Measurements from ENCODE around the gene OSR1. TPM values are rescaled to one million over a fixed set of nuclear protein-coding genes. Genes with fewer than 3 reads are reported as not detected.

The OSR1 gene
- total RNA-seq, 1 experiment from 2014 or later: 2.6 TPM

DNA sequence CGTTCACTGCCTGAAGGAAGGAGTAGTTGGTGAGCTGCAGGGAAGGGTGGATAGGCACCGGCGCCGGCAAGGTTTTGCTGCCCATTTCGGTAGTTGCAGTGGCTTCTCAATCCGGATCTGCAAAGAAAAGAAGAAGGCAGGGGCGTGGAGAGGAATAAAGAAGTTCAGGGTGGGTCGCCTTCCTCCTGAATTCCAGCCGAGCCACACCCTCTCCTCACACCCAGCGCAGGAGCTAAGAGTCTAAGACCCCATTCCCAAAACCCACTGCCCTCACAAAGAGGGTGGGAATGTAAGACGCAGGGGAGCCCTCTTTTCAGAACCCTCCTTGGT is 4.7 kb downstream of the OSR1 start (continued):
- TF ChIP-seq YY1 (IDR thresholded peaks at IDR 0.05; ENCODE audit: extremely low read depth, insufficient replicate concordance, low read depth, low read length): no peak
- TF ChIP-seq JUND (IDR thresholded peaks at IDR 0.05): no peak
- no peak for TF ChIP-seq CBX3 (IDR thresholded peaks at IDR 0.05; ENCODE audit: low read depth)
- TF ChIP-seq, protein P1, sequence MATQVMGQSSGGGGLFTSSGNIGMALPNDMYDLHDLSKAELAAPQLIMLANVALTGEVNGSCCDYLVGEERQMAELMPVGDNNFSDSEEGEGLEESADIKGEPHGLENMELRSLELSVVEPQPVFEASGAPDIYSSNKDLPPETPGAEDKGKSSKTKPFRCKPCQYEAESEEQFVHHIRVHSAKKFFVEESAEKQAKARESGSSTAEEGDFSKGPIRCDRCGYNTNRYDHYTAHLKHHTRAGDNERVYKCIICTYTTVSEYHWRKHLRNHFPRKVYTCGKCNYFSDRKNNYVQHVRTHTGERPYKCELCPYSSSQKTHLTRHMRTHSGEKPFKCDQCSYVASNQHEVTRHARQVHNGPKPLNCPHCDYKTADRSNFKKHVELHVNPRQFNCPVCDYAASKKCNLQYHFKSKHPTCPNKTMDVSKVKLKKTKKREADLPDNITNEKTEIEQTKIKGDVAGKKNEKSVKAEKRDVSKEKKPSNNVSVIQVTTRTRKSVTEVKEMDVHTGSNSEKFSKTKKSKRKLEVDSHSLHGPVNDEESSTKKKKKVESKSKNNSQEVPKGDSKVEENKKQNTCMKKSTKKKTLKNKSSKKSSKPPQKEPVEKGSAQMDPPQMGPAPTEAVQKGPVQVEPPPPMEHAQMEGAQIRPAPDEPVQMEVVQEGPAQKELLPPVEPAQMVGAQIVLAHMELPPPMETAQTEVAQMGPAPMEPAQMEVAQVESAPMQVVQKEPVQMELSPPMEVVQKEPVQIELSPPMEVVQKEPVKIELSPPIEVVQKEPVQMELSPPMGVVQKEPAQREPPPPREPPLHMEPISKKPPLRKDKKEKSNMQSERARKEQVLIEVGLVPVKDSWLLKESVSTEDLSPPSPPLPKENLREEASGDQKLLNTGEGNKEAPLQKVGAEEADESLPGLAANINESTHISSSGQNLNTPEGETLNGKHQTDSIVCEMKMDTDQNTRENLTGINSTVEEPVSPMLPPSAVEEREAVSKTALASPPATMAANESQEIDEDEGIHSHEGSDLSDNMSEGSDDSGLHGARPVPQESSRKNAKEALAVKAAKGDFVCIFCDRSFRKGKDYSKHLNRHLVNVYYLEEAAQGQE (IDR thresholded peaks at IDR 0.05; ENCODE audit: low read depth): no peak
- no peak for TF ChIP-seq RAD21 (IDR thresholded peaks at IDR 0.05; ENCODE audit: low read depth)
- TF ChIP-seq POLR2A (IDR thresholded peaks at IDR 0.05; ENCODE audit: borderline replicate concordance, extremely low read depth, insufficient read depth, insufficient read length): no peak
- TF ChIP-seq ZNF274 (IDR thresholded peaks at IDR 0.05; ENCODE audit: low read depth, low read length): no peak
- no peak for TF ChIP-seq FOSL1 (IDR thresholded peaks at IDR 0.05; ENCODE audit: low read depth)
- no peak for TF ChIP-seq TCF7L2 (IDR thresholded peaks at IDR 0.05; ENCODE audit: borderline replicate concordance, extremely low read depth, insufficient read depth, insufficient read length)
- no peak for TF ChIP-seq ELF1 (IDR thresholded peaks at IDR 0.05; ENCODE audit: borderline replicate concordance, low read depth)

- Histone ChIP-seq H3K79me2 (ENCODE audit: insufficient read depth, low read length) (no peaks in the 10 kb centered on the region), H3K9me3 (ENCODE audit: control insufficient read depth in 1 of 2, insufficient read depth in 1 of 2, low read depth in 1 of 2, low read length in 2 of 2) (no peaks in the 10 kb centered on the region), H3K9me2 (ENCODE audit: insufficient read depth) (no peaks in the 10 kb centered on the region), H2AFZ (ENCODE audit: low read depth, low read length, poor library complexity, severe bottlenecking) (no peak overlapping the region), H3K36me3 (ENCODE audit: control insufficient read depth in 1 of 2, insufficient read depth in 2 of 2, low read length in 2 of 2) (no peaks in the 10 kb centered on the region; a peak in 1 of 4 replicates), H3K9ac (ENCODE audit: low read length) (no peak overlapping the region), H3K4me3 (replicated peaks in 1 of 2; ENCODE audit: low read depth in 1 of 2, low read length in 2 of 2) (no peak overlapping the region), H3K27me3 (ENCODE audit: insufficient read depth, low read length) (no peaks in the 10 kb centered on the region), H3K27ac (ENCODE audit: low read depth, low read length) (no peak overlapping the region), H3K4me1 (ENCODE audit: control insufficient read depth in 1 of 2, insufficient read depth in 2 of 2, low read length in 2 of 2) (peaks cover 0 to 7% of the 10 kb centered on the region in 2 experiments; a peak in 2 of 4 replicates), H3K4me2 (ENCODE audit: low read length) (no peak overlapping the region), H4K20me1 (ENCODE audit: insufficient read depth) (no peaks in the 10 kb centered on the region)
- ChIA-PET RAD21 (ENCODE audit: low non-redundant PET in 1 of 2, low total read pairs in 2 of 2, uncharacterized antibody in 2 of 2, unreplicated experiment in 2 of 2) (no interaction called here), POLR2A (no interaction called here), CTCF (no interaction called here)
- DNase-seq (ENCODE audit: low read depth, low spot score): no peak
- intact Hi-C loops (cut with micrococcal nuclease): no loop called here
- BruUV-seq (replicated peaks): no TSS peak
- no peak for ATAC-seq
- TF ChIP-seq ZNF274 (IDR thresholded peaks at IDR 0.05; ENCODE audit: low read depth, low read length) (no peak), CBX3 (IDR thresholded peaks at IDR 0.05; ENCODE audit: low read depth) (no peak), POLR2A (IDR thresholded peaks at IDR 0.05; ENCODE audit: borderline replicate concordance, extremely low read depth, insufficient read depth, insufficient read length) (no peak), EZH2 (IDR thresholded peaks at IDR 0.05) (no peak), RAD21 (IDR thresholded peaks at IDR 0.05; ENCODE audit: low read depth) (no peak), JUND (IDR thresholded peaks at IDR 0.05) (no peak), TCF7L2 (IDR thresholded peaks at IDR 0.05; ENCODE audit: borderline replicate concordance, extremely low read depth, insufficient read depth, insufficient read length) (no peak), SIN3A (IDR thresholded peaks at IDR 0.05; ENCODE audit: low read depth) (no peak)
- TF ChIP-seq, protein P2, sequence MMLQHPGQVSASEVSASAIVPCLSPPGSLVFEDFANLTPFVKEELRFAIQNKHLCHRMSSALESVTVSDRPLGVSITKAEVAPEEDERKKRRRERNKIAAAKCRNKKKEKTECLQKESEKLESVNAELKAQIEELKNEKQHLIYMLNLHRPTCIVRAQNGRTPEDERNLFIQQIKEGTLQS (IDR thresholded peaks at IDR 0.05): no peak
- TF ChIP-seq, protein P1 (IDR thresholded peaks at IDR 0.05; ENCODE audit: low read depth): no peak
Observed at GRCh38 chr2:19352946-19353720, 5.3 kb downstream of the OSR1 start.

All from HCT116 (cell line).